ENCODE data around the gene KRT13.

Gene KRT13

GRCh38 chr17:41491476-41491875 is 13.9 kb downstream of the KRT13 start:
- DNase-seq = no peak

- DNase-seq = no peak
These were observed 15.1 kb downstream of the KRT13 start for GRCh38 chr17:41490000-41490990.

GRCh38 chr17:41489531-41489930 is 15.9 kb downstream of the KRT13 start, which contains the start of gene KRT36:
KRT36 (minus strand) TSS chr17:41489910; CDS start chr17:41489864, 46 bp downstream.
- DNase-seq = no peak

- no peak for DNase-seq
These were observed 18.4 kb downstream of the KRT13 start for GRCh38 chr17:41486809-41487530.

GRCh38 chr17:41486316-41486715 is 19.1 kb downstream of the KRT13 start:
- no peak for DNase-seq

- no peak for DNase-seq
These were observed 20.2 kb downstream of the KRT13 start for GRCh38 chr17:41484920-41485904.

- DNase-seq = no peak
These were observed 21.2 kb downstream of the KRT13 start for GRCh38 chr17:41483991-41484826.

- no peak for DNase-seq
These were observed 21.9 kb downstream of the KRT13 start for GRCh38 chr17:41483531-41483930.

- no peak for DNase-seq
These were observed 24.4 kb downstream of the KRT13 start, which contains the start of gene KRT35 for GRCh38 chr17:41481036-41481435. KRT35 (minus strand) TSS chr17:41481151; CDS start chr17:41481097, 54 bp downstream.

- no peak for DNase-seq
These were observed 24.8 kb downstream of the KRT13 start for GRCh38 chr17:41480581-41480980.

- no peak for DNase-seq
These were observed 25.3 kb downstream of the KRT13 start for GRCh38 chr17:41480136-41480535.

GRCh38 chr17:41478237-41478636 is 27.2 kb downstream of the KRT13 start:
- no peak for DNase-seq

- no peak for DNase-seq
These were observed 28.3 kb downstream of the KRT13 start for GRCh38 chr17:41476866-41477815.

GRCh38 chr17:41475421-41475820 is 30.0 kb downstream of the KRT13 start:
- DNase-seq = no peak

- no peak for DNase-seq
These were observed 30.5 kb downstream of the KRT13 start for GRCh38 chr17:41474863-41475262.

GRCh38 chr17:41468346-41468745 is 37.1 kb downstream of the KRT13 start:
- no peak for DNase-seq

GRCh38 chr17:41467561-41467960 is 37.9 kb downstream of the KRT13 start:
- DNase-seq = no peak

- DNase-seq = no peak
These were observed 38.4 kb downstream of the KRT13 start, which contains the start of gene KRT32 for GRCh38 chr17:41466988-41467387. KRT32 (minus strand) TSS chr17:41467386; CDS start chr17:41467325, 61 bp downstream.

GRCh38 chr17:41464682-41465081 is 40.7 kb downstream of the KRT13 start:
- DNase-seq = no peak

GRCh38 chr17:41464173-41464572 is 41.2 kb downstream of the KRT13 start:
- no peak for DNase-seq
